Thymus (tissue), 11 donors: Measurements from ENCODE around the gene C12orf43. TPM values are rescaled to one million over a fixed set of nuclear protein-coding genes. Genes with fewer than 3 reads are reported as not detected.
A peak's percentile ranks its signal among the peaks of the same experiment; 100 is the strongest.

Source experiments
- DNase-seq, 9 donors: peaks; one replicate each; pipeline ENCODE4 v3.0.0-alpha.2; 2013; ENCODE audit warnings: low spot score in 9 of 9, low read depth in 6 of 9, missing footprints in 1 of 9
- H3K27ac ChIP-seq, 2 donors: one replicate each; pipeline ENCODE4 v1.5.1; 2013; ENCODE audit warnings: control low read depth in 1 of 2, low read depth in 1 of 2, low read length in 1 of 2, mild to moderate bottlenecking in 1 of 2, moderate library complexity in 1 of 2
- H3K27me3 ChIP-seq, 2 donors: one replicate each; pipeline ENCODE4 v1.5.1; 2013; ENCODE audit warnings: low read length in 1 of 2; ENCODE audit not compliant: control insufficient read depth in 2 of 2, insufficient read depth in 1 of 2
- H3K36me3 ChIP-seq, 2 donors: one replicate each; pipeline ENCODE4 v1.5.1; 2013; ENCODE audit warnings: low read length in 1 of 2, mild to moderate bottlenecking in 1 of 2, moderate library complexity in 1 of 2; ENCODE audit not compliant: control insufficient read depth in 2 of 2, insufficient read depth in 2 of 2
- H3K4me1 ChIP-seq, 2 donors: one replicate each; pipeline ENCODE4 v1.5.1; 2013; ENCODE audit warnings: low read length in 2 of 2; ENCODE audit not compliant: control insufficient read depth in 2 of 2, insufficient read depth in 2 of 2
- H3K4me3 ChIP-seq, 2 donors: one replicate each; pipeline ENCODE4 v1.5.1; 2013; ENCODE audit warnings: low read length in 2 of 2, control low read depth in 1 of 2, mild to moderate bottlenecking in 1 of 2
- H3K9me3 ChIP-seq, 2 donors: one replicate each; pipeline ENCODE4 v1.5.1; 2013; ENCODE audit warnings: low read length in 1 of 2, mild to moderate bottlenecking in 1 of 2; ENCODE audit not compliant: control insufficient read depth in 2 of 2, insufficient read depth in 1 of 2
- WGBS: extraction: QIAGEN DNeasy Blood & Tissue Kit; methylation state at CpG from one replicate; pipeline ENCODE4 v1.1.7; 2013; 5-methylcytosine and 5-hydroxymethylcytosine counted together
- polyA plus RNA-seq: library from polyadenylated mRNA; stranded (reverse); fragments of 200-250 nt; gene quantifications from one replicate; pipeline ENCODE4 v1.2.3, GENCODE V29; 2013
- total RNA-seq: library from RNA; stranded (reverse); fragments of 120-200 nt; gene quantifications from one replicate; pipeline ENCODE4 v1.2.4, GENCODE V29; 2013
- donor health status: healthy.

C12orf43 gene
- total and polyA plus RNA-seq, 2 donors: 10.1 to 10.3 TPM

DNA sequence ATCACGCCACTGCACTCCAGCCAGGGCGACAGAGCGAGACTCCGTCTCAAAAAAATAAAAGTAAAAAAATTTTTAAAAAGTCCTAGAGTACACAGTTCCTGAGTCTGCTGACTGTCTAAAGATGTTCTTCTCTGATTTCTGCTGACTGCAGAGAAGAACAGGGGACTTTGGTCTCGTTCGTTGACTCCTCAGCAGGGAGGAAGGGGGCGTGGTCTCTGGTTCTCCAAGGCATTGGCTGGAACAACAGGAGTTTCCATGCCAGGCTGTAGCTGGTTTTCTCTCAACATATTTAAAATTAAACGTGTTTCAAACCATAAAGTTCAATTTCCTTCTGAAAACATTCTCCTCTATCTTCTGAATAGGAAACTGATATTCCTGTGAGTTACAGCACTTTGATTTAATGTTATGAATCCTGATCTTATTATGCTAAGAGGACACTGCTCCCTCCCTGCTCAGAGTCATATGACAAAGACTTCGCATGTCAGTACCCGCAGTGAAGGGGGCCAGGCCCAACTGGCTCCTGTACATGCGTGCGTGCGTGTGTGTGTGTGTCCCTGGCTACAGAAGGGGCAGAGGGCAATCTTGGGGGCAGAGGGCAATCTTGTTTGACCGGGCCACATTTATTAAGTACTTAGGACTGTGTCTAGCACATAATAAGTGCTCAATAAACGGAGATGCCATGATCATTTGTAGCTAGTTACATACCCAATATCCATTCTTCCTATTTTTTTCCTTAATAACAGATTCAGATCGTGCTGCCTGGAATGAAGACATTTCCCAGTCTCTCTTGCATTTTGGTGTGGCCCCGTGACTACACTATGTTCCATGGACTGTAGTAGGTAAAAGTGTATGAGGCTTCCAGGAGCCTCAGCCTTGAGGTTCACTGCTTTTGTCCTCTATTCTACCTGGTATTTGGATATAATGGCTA is 54.4 kb downstream of the C12orf43 start:
- DNase-seq: peak in 4 of 9 donors; percentile 22 to 48 (median 29)
- H3K27ac ChIP-seq: no peak overlapping the region
- peaks cover 15 to 30% of the 10 kb centered on the region in 2 donors for H3K4me1 ChIP-seq
- 80% methylated on average over 17 of the region's 17 CpGs for WGBS
- no peak overlapping the region for H3K4me3 ChIP-seq
- no peaks in the 10 kb centered on the region for H3K36me3 ChIP-seq
- no peaks in the 10 kb centered on the region for H3K27me3 ChIP-seq
- no peaks in the 10 kb centered on the region for H3K9me3 ChIP-seq

DNA sequence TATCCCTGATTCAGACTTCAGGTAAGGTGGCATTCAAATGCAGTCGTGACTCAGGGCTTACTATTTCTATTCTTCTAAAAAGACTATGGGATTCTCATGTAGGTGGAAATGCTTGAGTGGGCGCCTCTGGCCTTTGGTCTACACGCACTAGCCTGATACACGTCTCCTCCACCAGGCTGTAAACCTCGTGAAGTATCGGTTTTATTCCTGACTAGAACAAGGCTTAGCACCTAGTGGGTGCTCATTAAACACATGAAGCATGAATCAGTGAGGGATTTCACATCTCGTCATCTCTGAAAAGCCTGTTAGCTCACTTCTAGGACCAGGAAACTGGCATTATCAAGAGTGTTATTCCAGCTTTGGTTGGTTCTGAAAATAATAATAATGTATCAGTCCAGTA is 55.6 kb downstream of the C12orf43 start:
- Histone ChIP-seq H3K9me3 (no peaks in the 10 kb centered on the region), H3K27ac (no peak overlapping the region), H3K36me3 (no peaks in the 10 kb centered on the region), H3K4me1 (peaks cover 15 to 30% of the 10 kb centered on the region in 2 donors), H3K4me3 (no peak overlapping the region), H3K27me3 (no peaks in the 10 kb centered on the region)
- DNase-seq: no peak
- 89% methylated on average over 7 of the region's 7 CpGs for WGBS

DNA sequence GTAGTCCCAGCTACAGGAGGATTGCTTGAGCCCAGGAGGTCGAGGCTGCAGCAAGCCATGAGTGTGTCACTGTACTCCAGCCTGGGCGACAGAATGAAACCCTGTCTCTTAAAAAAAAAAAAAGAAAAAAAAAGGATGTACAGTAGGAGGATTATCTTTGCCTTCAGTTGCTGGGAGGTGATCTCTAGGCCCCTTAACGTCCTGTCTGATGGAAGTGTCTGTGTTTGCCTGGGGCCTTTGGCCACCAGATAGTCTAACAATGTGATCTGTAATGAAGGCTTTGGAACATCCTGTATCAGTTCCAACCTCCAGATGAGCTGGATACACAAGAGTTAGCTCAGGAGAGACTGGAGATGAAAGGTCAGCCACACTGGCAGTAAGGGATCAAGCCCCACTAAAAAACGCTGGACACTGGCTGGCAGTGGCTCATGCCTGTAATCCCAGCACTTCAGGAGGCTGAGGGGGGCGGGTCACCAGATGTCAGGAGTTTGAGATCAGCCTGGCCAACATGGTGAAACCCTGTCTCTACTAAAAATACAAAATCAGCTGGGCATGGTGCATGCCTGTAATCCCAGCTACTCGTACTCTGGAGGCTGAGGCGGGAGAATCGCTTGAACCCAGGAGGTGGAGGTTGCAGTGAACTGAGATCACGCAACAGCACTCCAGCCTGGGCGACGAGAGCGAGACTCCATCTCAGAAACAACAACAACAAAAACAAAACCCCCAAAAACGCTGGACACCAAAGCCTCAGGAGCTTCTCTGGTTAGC is 57.0 kb downstream of the C12orf43 start:
- H3K9me3 ChIP-seq: peaks cover 0 to 5% of the 10 kb centered on the region in 2 donors
- peak overlapping the region in 1 of 2 donors; percentile 61 for H3K27ac ChIP-seq
- H3K27me3 ChIP-seq: no peaks in the 10 kb centered on the region
- no peak overlapping the region for H3K4me3 ChIP-seq
- DNase-seq: no peak
- H3K4me1 ChIP-seq: peaks cover 15 to 30% of the 10 kb centered on the region in 2 donors
- H3K36me3 ChIP-seq: no peaks in the 10 kb centered on the region
- 85% methylated on average over 13 of the region's 13 CpGs for WGBS

DNA sequence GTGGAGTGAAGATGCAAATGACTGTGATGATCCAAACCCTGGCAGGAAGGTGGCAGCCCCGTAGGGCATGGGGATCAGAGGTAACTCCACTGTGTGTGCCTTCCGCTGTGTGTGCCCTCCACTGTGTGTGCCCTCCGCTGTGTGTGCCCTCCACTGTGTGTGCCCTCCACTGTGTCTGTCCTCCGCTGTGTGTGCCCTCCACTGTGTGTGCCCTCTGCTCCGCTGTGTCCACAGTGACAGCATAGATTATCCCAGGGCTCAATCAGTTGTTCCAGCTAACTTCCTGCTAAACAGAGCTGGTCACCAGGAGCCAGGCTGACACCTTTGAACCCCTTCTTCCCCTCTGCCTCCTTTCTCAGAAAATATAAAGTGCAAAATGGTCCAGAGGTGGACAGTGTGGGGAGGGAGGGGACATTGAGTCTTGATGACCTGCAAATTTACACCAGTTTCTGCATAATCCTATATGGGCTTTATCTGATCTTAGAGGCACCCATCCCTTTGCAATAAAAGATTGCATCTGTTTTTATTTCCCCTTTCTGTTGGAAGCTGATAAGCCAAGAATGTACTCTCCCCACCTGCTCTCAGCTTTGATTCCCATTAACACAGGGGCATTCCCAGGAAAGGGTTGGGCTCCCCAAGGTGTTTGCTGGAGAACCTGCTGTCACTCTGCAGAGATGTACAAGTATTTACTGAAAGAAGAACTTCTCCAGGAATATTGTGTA is 59.5 kb downstream of the C12orf43 start:
- H3K27ac ChIP-seq: no peak overlapping the region
- no peak for DNase-seq
- no peaks in the 10 kb centered on the region for H3K36me3 ChIP-seq
- no peaks in the 10 kb centered on the region for H3K27me3 ChIP-seq
- peaks cover 0 to 5% of the 10 kb centered on the region in 2 donors for H3K9me3 ChIP-seq
- no peak overlapping the region for H3K4me3 ChIP-seq
- peaks cover 15 to 29% of the 10 kb centered on the region in 2 donors for H3K4me1 ChIP-seq
- 91% methylated on average over 5 of the region's 5 CpGs for WGBS

DNA sequence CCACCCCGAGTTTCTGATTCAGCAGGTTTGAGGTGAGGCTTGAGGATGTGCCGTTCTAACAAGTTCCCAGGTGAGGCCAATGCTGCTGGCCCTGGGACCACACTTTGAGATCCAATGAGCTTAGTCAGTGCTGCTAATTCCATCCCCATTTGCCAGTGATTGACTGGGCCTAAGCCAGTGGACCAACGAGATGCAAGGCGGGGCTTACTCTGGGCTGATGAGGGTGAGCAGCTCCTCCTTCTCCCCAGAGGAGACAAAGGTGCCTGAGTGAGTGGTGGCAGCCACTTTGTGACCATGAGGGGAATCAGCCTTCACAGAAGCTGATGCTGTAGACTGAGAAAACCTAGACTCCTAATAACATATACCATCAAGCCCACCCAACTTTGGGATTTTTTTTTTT is 61.1 kb downstream of the C12orf43 start:
- no peak for DNase-seq

DNA sequence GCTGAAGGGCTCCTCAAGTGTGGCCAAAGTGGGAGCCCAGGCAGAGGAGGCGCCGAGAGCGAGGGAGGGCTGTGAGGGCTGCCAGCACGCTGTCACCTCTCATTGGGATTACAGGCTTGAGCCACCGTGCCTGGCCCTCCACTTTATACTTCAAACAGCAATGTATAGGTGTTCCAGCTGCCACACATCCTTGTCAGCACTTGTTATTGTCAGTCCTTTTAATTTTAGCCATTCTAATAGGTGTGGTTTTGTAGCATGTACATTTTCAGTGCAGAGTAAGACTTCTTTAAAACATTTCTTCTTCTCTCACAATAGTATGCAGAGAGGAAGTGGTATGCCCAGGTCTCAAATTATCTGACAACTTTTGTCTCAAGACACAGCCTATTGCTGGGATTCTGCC is 65.5 kb downstream of the C12orf43 start:
- H3K27me3 ChIP-seq: no peaks in the 10 kb centered on the region
- H3K36me3 ChIP-seq: no peaks in the 10 kb centered on the region
- H3K9me3 ChIP-seq: peaks cover 0 to 5% of the 10 kb centered on the region in 2 donors
- WGBS: 98% methylated on average over 5 of the region's 5 CpGs
- DNase-seq: no peak
- no peak overlapping the region for H3K27ac ChIP-seq
- no peaks in the 10 kb centered on the region for H3K4me1 ChIP-seq
- H3K4me3 ChIP-seq: no peak overlapping the region

More for the DNA sequence above, 61.1 kb downstream of the C12orf43 start:
- Histone ChIP-seq H3K27ac (no peak overlapping the region), H3K9me3 (peaks cover 0 to 5% of the 10 kb centered on the region in 2 donors), H3K4me1 (peaks cover 9 to 16% of the 10 kb centered on the region in 2 donors), H3K36me3 (no peaks in the 10 kb centered on the region), H3K4me3 (no peak overlapping the region), H3K27me3 (no peaks in the 10 kb centered on the region)
- 94% methylated on average over 4 of the region's 4 CpGs for WGBS

Other genes with a start within 250 kb of the C12orf43 start
- 10.9 TPM for gene SPPL3, start 112.1 kb downstream of the C12orf43 start, total RNA-seq
- gene SPPL3, start 112.1 kb downstream of the C12orf43 start, polyA plus RNA-seq: 22.4 TPM
- gene HNF1A, start 37.9 kb downstream of the C12orf43 start, total RNA-seq: not detected
- gene HNF1A, start 37.9 kb downstream of the C12orf43 start, polyA plus RNA-seq: 0.09 TPM
- 6.3 TPM for gene OASL, start 22.8 kb upstream of the C12orf43 start, total RNA-seq
- 5.7 TPM for gene OASL, start 22.8 kb upstream of the C12orf43 start, polyA plus RNA-seq
- 1.7 TPM for gene P2RX7, start 116.4 kb upstream of the C12orf43 start, total RNA-seq
- gene P2RX7, start 116.4 kb upstream of the C12orf43 start, polyA plus RNA-seq: 2.3 TPM
- gene P2RX4, start 193.6 kb upstream of the C12orf43 start, total RNA-seq: 14.4 TPM
- 15.2 TPM for gene P2RX4, start 193.6 kb upstream of the C12orf43 start, polyA plus RNA-seq